Measurements from ENCODE around the gene CSHL1.
"Not testable (repeated sequence)": the region's sequence is repeated elsewhere in the genome, so short reads cannot be mapped to it uniquely, and the experiment has no call there.

DNA sequence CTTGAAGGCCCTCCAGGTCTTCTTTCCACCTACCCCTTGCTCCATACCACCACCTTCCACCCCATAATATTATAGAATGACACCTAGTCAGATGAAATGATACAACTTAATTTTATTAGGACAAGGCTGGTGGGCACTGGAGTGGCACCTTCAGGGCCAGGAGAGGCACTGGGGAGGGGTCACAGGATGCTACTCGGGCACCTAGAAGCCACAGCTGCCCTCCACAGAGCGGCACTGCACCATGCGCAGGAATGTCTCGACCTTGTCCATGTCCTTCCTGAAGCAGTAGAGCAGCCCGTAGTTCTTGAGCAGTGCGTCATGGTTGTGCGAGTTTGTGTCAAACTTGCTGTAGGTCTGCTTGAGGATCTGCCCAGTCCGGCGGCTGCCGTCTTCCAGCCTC, 16.2 kb downstream of the CSHL1 start:
- TF ChIP-seq ZNF274 (IDR thresholded peaks at IDR 0.05; ENCODE audit: low read depth, low read length); YY1 (IDR thresholded peaks at IDR 0.05; ENCODE audit: insufficient read depth, insufficient read length): not testable (repeated sequence)
